Thyroid gland (tissue), 4 donors: ENCODE measurements around the gene SENP7. TPM values are rescaled to one million over a fixed set of nuclear protein-coding genes. Genes with fewer than 3 reads are reported as not detected.

ENCODE experiments used
- DNase-seq, 2 donors: peaks; one replicate each; pipeline ENCODE4 v3.0.0-alpha.2; 2019
- H3K27ac ChIP-seq, 3 donors: fragments of 200-600 bp; sonication (generic); 1 replicate in 2 of 3; 2 replicates in 1 of 3; pipeline ENCODE4 v1.5.1; 2016 to 2019; ENCODE audit warnings: mild to moderate bottlenecking in 1 of 3, moderate library complexity in 1 of 3
- H3K27me3 ChIP-seq: fragments of 200-600 bp; sonication (generic); one replicate; pipeline ENCODE4 v1.5.1; 2019
- H3K36me3 ChIP-seq, 2 donors: fragments of 200-600 bp; sonication (generic); one replicate each; pipeline ENCODE4 v1.5.1; 2016 to 2019
- H3K4me1 ChIP-seq, 2 donors: fragments of 200-600 bp; sonication (generic); one replicate each; pipeline ENCODE4 v1.5.1; 2017 to 2019
- H3K4me3 ChIP-seq, 3 donors: fragments of 200-600 bp; sonication (generic); replicated peaks in 1 of 3; 1 replicate in 2 of 3; 2 replicates in 1 of 3; pipeline ENCODE4 v1.5.1; 2016; ENCODE audit warnings: mild to moderate bottlenecking in 1 of 3
- H3K9me3 ChIP-seq: fragments of 200-600 bp; sonication (generic); one replicate; pipeline ENCODE4 v1.5.1; 2017
- POLR2A ChIP-seq, 2 donors: fragments of 450-650 bp; IDR thresholded peaks; one replicate each; pipeline ENCODE4 v1.6.1; 2017; ENCODE audit warnings: antibody characterized with exemption in 2 of 2, mild to moderate bottlenecking in 2 of 2, moderate library complexity in 1 of 2
- WGBS, 2 donors: methylation state at CpG; one replicate each; pipeline ENCODE4 v1.1.5; 2017; 5-methylcytosine and 5-hydroxymethylcytosine counted together
- intact Hi-C: fragments of 100-400 bp; cut with DNase I; formaldehyde crosslinking; loops from one replicate; pipeline ENCODE4 v1.15.1; 2023
- small RNA-seq: library from RNA; depleted of rRNA; stranded (forward); fragments of <200 nt; gene quantifications from one replicate; pipeline ENCODE3, GENCODE V24; 2016
- total RNA-seq, 4 donors: library from RNA; depleted of rRNA; stranded (reverse); fragments of >200 nt; gene quantifications; one replicate each; pipeline ENCODE4 v1.2.3, GENCODE V29; 2016
- TF ChIP-seq, protein P1 (sequence below), 6 experiments: fragments of 200-600 bp in 3 of 6; fragments of 450-650 bp in 3 of 6; sonication (generic) in 3 of 6; IDR thresholded peaks; one replicate each; pipeline ENCODE4 v1.5.1; 2016 to 2019; ENCODE audit warnings: antibody characterized with exemption in 6 of 6, mild to moderate bottlenecking in 2 of 6, inconsistent platforms in 1 of 6, moderate library complexity in 1 of 6

SENP7 gene
- total RNA-seq, 4 donors from 2014 or later = 30.2 to 42.9 (median 31.5) TPM

DNA sequence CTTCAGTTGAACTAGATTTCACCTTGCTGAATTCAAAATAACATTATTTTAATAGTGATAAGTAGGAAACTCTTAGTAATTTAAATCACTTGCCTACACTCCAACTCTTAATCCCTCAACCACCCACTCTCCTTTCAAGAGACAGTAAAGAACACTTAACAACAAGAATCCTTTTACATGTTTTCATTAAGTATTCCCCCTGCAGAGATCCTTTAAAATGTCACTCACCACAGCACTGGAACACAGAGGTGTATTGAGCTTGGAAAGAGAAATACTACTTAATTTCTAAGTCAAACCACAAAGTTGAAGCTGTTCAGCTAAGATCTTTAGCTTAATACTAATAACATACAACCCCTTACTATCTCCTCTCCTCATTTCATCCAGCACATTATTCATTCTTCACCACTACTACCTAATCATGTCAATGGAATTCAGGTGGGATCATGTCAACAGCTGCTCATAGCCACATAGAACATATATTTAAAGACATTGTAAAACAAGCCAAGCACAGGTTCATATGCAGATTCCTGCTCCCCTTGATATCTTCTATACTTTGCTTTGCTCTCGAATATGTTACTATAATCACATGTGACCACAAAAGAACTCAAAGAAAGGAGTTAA, 233.1 kb downstream of the SENP7 start:
- DNase-seq = no peak
- Histone ChIP-seq H3K36me3 (no peaks in the 10 kb centered on the region), H3K27me3 (no peaks in the 10 kb centered on the region), H3K4me3 (no peak overlapping the region), H3K9me3 (no peaks in the 10 kb centered on the region), H3K4me1 (no peaks in the 10 kb centered on the region), H3K27ac (no peak overlapping the region)
- WGBS, 2 donors = 84 to 88% methylated on average over 1 of the region's 1 CpG
- intact Hi-C loops = no loop called here
- TF ChIP-seq POLR2A (IDR thresholded peaks at IDR 0.05) = no peak
- TF ChIP-seq, protein P1, sequence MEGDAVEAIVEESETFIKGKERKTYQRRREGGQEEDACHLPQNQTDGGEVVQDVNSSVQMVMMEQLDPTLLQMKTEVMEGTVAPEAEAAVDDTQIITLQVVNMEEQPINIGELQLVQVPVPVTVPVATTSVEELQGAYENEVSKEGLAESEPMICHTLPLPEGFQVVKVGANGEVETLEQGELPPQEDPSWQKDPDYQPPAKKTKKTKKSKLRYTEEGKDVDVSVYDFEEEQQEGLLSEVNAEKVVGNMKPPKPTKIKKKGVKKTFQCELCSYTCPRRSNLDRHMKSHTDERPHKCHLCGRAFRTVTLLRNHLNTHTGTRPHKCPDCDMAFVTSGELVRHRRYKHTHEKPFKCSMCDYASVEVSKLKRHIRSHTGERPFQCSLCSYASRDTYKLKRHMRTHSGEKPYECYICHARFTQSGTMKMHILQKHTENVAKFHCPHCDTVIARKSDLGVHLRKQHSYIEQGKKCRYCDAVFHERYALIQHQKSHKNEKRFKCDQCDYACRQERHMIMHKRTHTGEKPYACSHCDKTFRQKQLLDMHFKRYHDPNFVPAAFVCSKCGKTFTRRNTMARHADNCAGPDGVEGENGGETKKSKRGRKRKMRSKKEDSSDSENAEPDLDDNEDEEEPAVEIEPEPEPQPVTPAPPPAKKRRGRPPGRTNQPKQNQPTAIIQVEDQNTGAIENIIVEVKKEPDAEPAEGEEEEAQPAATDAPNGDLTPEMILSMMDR (IDR thresholded peaks at IDR 0.05) = no peak

DNA sequence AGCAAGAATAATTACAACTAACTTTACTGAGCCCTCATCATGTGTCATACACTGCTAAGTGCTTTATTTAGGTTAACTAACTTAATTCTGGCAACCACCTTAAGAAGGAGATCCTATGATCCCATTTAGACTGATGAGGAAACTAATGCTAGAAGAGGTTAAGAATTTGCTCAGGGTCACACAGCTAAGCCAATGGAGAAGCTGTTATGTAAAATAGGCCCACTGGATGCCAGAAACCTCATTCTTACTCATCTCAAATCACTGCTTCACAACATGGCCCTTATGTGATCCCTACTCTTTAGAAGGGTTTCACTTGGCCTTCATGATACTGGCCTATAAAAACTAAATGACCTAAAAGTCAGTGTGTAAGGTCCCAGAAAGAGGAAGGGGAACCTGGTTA, 233.8 kb downstream of the SENP7 start:
- H3K27ac ChIP-seq = no peak overlapping the region
- H3K4me1 ChIP-seq = no peaks in the 10 kb centered on the region
- no peak overlapping the region for H3K4me3 ChIP-seq
- no peaks in the 10 kb centered on the region for H3K27me3 ChIP-seq
- TF ChIP-seq, protein P1 (IDR thresholded peaks at IDR 0.05) = no peak
- TF ChIP-seq POLR2A (IDR thresholded peaks at IDR 0.05) = no peak
- H3K9me3 ChIP-seq = no peaks in the 10 kb centered on the region
- intact Hi-C loops = no loop called here
- no peaks in the 10 kb centered on the region for H3K36me3 ChIP-seq
- DNase-seq = no peak

DNA sequence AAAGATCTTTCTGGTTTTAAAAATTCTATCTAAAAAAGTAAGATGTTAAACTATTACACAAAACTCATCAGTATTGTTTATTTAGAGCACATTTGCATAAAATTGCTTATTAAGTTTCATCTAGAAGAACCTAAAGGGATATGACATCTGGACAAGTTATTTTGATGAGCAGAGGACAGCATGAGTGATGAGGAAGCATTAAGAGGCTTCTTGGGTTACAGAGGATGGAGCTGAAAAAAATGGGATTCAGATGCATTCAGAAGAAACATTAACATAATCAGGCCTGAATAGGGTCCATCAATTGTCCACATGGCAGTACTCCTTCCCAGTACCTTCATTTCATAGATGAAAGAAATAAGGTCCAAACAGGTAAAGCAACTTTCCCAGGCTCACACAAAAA, 234.3 kb downstream of the SENP7 start:
- Histone ChIP-seq H3K4me1 (no peaks in the 10 kb centered on the region), H3K4me3 (no peak overlapping the region), H3K36me3 (no peaks in the 10 kb centered on the region), H3K27me3 (no peaks in the 10 kb centered on the region), H3K27ac (no peak overlapping the region), H3K9me3 (no peaks in the 10 kb centered on the region)
- intact Hi-C loops = no loop called here
- DNase-seq = no peak
- TF ChIP-seq, protein P1 (IDR thresholded peaks at IDR 0.05) = no peak
- TF ChIP-seq POLR2A (IDR thresholded peaks at IDR 0.05) = no peak

Small RNA genes lying within 50 kb of the gene (small RNA-seq; reads per million reads assigned to genes)
- gene RF00019 = not detected

Other genes starting within 250 kb of the SENP7 start
- gene IMPG2, start 192.6 kb downstream of the SENP7 start, total RNA-seq = under 1 TPM; 0.24 to 0.58 (median 0.30) TPM
- 10 to 100 TPM; 11.7 to 22.2 (median 18.6) TPM for gene TRMT10C, start 48.7 kb upstream of the SENP7 start, total RNA-seq
- gene PCNP, start 61.0 kb upstream of the SENP7 start, total RNA-seq = 100 to 1,000 TPM in 3 of 4 donors, 10 to 100 TPM in 1; 93.4 to 145 (median 123) TPM
- 10 to 100 TPM; 28.0 to 43.6 (median 35.9) TPM for gene ZBTB11, start 163.9 kb upstream of the SENP7 start, total RNA-seq
- 1,000 to 10,000 TPM in 3 of 4 donors, 100 to 1,000 TPM in 1; 958 to 1,885 (median 1,354) TPM for gene RPL24, start 173.5 kb upstream of the SENP7 start, total RNA-seq
- gene CEP97, start 211.4 kb upstream of the SENP7 start, total RNA-seq = 10 to 100 TPM in 1 of 4 donors, 1 to 10 TPM in 3; 7.3 to 13.3 (median 8.2) TPM